GM12891 (cell line): ENCODE measurements around the gene HMSD.

ENCODE experiments used
- POLR2A ChIP-seq: IDR thresholded peaks from 2 replicates; pipeline ENCODE4 v1.6.1; 2011; ENCODE audit warnings: low read depth, low read length, control low read depth
- TAF1 ChIP-seq: IDR thresholded peaks from 2 replicates; pipeline ENCODE4 v1.6.1; 2011; ENCODE audit warnings: low read depth, low read length, control low read depth

GRCh38 chr18:63962137-63962536 is 13.0 kb downstream of the HMSD start:
- TF ChIP-seq POLR2A (no peak), TAF1 (no peak)
